Gastrocnemius medialis (tissue), 4 donors: Measurements from ENCODE around the gene DPEP1. TPM values are rescaled to one million over a fixed set of nuclear protein-coding genes. Genes with fewer than 3 reads are reported as not detected.

Experiments used
- ATAC-seq, 2 donors: fragments of 150-250 bp; one replicate each; pipeline ENCODE4 v1.9.1; 2016
- DNase-seq, 2 donors: peaks; one replicate each; pipeline ENCODE4 v3.0.0-alpha.2; 2019
- H3K27ac ChIP-seq, 4 donors: fragments of 200-600 bp; sonication (generic); 1 replicate in 1 of 4; 2 replicates in 3 of 4; pipeline ENCODE4 v1.5.1; 2016 to 2018; ENCODE audit warnings: mild to moderate bottlenecking in 2 of 4, moderate library complexity in 1 of 4
- H3K27me3 ChIP-seq, 3 donors: fragments of 200-600 bp; sonication (generic) in 2 of 3; 1 replicate in 1 of 3; 2 replicates in 2 of 3; pipeline versions ENCODE4 v1.5.1 to v1.6.0; 2016 to 2019; ENCODE audit warnings: mild to moderate bottlenecking in 1 of 3, moderate library complexity in 1 of 3
- H3K36me3 ChIP-seq, 2 donors: fragments of 200-600 bp; sonication (generic) in 1 of 2; one replicate each; pipeline ENCODE4 v1.5.1; 2017 to 2018
- H3K4me1 ChIP-seq, 2 donors: fragments of 200-600 bp; sonication (generic) in 1 of 2; one replicate each; pipeline ENCODE4 v1.5.1; 2016 to 2017; ENCODE audit warnings: mild to moderate bottlenecking in 2 of 2
- H3K4me3 ChIP-seq, 4 donors: fragments of 200-600 bp; sonication (generic) in 3 of 4; 1 replicate in 1 of 4; 2 replicates in 3 of 4; pipeline ENCODE4 v1.5.1; 2016 to 2019; ENCODE audit warnings: mild to moderate bottlenecking in 2 of 4
- H3K9me3 ChIP-seq, 3 donors: fragments of 200-600 bp; sonication (generic) in 2 of 3; 1 replicate in 1 of 3; 2 replicates in 2 of 3; pipeline ENCODE4 v1.5.1; 2016 to 2019
- POLR2A ChIP-seq, 2 donors: fragments of 450-650 bp; IDR thresholded peaks; one replicate each; pipeline ENCODE4 v1.6.1; 2017; ENCODE audit warnings: antibody characterized with exemption in 2 of 2, mild to moderate bottlenecking in 2 of 2, moderate library complexity in 2 of 2
- in situ Hi-C, 4 donors: fragments of 200-750 bp; cut with MboI; loops; one replicate each; pipeline versions ENCODE4 v1.15.0 to v1.8.0; 2017; ENCODE audit warnings: low sequenced_read_pairs in 4 of 4
- intact Hi-C: fragments of 100-400 bp; cut with DNase I; formaldehyde crosslinking; loops from one replicate; pipeline ENCODE4 v1.15.1; 2023; ENCODE audit warnings: low total_unique reads
- total RNA-seq, 4 donors: library from RNA; depleted of rRNA; stranded (reverse); fragments of >200 nt; gene quantifications; one replicate each; pipeline versions ENCODE4 v1.1.0 to v1.2.3, GENCODE V29; 2016
- TF ChIP-seq, protein P1 (sequence below), 5 experiments: fragments of 450-650 bp in 3 of 5; fragments of 200-600 bp in 2 of 5; sonication (generic) in 2 of 5; IDR thresholded peaks in 4 of 5; conservative IDR thresholded peaks in 1 of 5; 1 replicate in 4 of 5; 2 replicates in 1 of 5; pipeline ENCODE4 v1.5.1; 2016 to 2019; ENCODE audit warnings: antibody characterized with exemption in 5 of 5, mild to moderate bottlenecking in 3 of 5, moderate library complexity in 3 of 5

DPEP1 gene
- total RNA-seq, 4 donors from 2014 or later: not detected

GRCh38 chr16:89599451-89599858, 14.0 kb upstream of the DPEP1 start:
- Histone ChIP-seq H3K9me3 (no peaks in the 10 kb centered on the region), H3K27me3 (peaks cover 0 to 11% (median 6%) of the 10 kb centered on the region in 3 donors), H3K4me1 (no peaks in the 10 kb centered on the region), H3K27ac (no peak overlapping the region), H3K36me3 (no peaks in the 10 kb centered on the region), H3K4me3 (no peak overlapping the region)
- DNase-seq (no peak), ATAC-seq (no peak)
- intact Hi-C loops (no loop called here), in situ Hi-C loops (no loop called here)
- no peak for TF ChIP-seq POLR2A (IDR thresholded peaks at IDR 0.05)
- TF ChIP-seq, protein P1, sequence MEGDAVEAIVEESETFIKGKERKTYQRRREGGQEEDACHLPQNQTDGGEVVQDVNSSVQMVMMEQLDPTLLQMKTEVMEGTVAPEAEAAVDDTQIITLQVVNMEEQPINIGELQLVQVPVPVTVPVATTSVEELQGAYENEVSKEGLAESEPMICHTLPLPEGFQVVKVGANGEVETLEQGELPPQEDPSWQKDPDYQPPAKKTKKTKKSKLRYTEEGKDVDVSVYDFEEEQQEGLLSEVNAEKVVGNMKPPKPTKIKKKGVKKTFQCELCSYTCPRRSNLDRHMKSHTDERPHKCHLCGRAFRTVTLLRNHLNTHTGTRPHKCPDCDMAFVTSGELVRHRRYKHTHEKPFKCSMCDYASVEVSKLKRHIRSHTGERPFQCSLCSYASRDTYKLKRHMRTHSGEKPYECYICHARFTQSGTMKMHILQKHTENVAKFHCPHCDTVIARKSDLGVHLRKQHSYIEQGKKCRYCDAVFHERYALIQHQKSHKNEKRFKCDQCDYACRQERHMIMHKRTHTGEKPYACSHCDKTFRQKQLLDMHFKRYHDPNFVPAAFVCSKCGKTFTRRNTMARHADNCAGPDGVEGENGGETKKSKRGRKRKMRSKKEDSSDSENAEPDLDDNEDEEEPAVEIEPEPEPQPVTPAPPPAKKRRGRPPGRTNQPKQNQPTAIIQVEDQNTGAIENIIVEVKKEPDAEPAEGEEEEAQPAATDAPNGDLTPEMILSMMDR (IDR thresholded peaks at IDR 0.05 in 4 of 5, conservative IDR thresholded peaks at IDR 0.05 in 1 of 5): no peak

DNA sequence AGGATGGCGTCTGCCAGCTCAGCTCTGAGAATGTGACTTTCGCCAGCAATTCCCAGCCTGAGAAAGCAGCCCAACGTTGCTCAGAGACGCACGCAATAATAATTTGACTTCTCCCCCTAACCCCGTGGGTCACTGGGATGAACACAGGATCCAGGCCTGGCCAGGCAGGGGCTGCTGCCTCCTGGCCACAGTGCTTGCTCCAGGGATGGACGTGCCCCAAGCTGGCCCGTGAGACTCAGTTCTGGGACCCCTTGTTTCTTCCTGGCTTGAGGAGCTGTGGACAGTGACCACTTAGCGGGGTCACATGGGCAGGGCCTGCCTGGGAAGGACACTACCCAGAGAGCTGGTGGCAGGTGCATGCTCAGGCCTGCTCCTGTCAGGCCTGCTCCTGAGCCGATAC, 13.5 kb upstream of the DPEP1 start:
- H3K27ac ChIP-seq: no peak overlapping the region
- DNase-seq (no peak), ATAC-seq (no peak)
- no peak for TF ChIP-seq POLR2A (IDR thresholded peaks at IDR 0.05)
- TF ChIP-seq, protein P1 (IDR thresholded peaks at IDR 0.05 in 4 of 5, conservative IDR thresholded peaks at IDR 0.05 in 1 of 5): no peak
- H3K4me3 ChIP-seq: no peak overlapping the region
- H3K27me3 ChIP-seq: peaks cover 0 to 15% (median 6%) of the 10 kb centered on the region in 3 donors
- no peaks in the 10 kb centered on the region for H3K9me3 ChIP-seq
- no peaks in the 10 kb centered on the region for H3K4me1 ChIP-seq
- in situ Hi-C loops: no loop called here
- intact Hi-C loops: no loop called here
- no peaks in the 10 kb centered on the region for H3K36me3 ChIP-seq

DNA sequence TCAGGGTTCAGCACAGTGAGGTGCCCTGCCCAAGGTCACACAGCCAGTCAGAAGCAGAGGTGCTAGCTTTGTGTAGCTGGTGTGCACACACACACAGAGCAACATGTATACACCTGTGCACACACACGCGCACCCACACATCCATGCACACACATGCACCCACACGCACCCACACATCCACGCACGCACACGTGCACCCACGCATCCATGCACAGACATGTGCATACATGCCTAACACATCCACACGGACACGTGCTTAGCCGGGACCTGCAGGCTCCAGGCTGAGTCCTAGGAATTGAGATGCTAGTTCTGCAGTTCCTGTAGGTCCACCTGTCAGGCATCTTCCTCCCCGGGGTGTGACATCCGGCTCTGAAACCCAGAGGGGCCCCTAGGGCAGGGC, 13.0 kb upstream of the DPEP1 start:
- no peak for ATAC-seq
- DNase-seq: no peak
- intact Hi-C loops: no loop called here
- no peaks in the 10 kb centered on the region for H3K9me3 ChIP-seq
- no peaks in the 10 kb centered on the region for H3K36me3 ChIP-seq
- in situ Hi-C loops: no loop called here
- no peak overlapping the region for H3K4me3 ChIP-seq
- H3K27ac ChIP-seq: no peak overlapping the region
- TF ChIP-seq, protein P1 (IDR thresholded peaks at IDR 0.05 in 4 of 5, conservative IDR thresholded peaks at IDR 0.05 in 1 of 5): no peak
- no peak for TF ChIP-seq POLR2A (IDR thresholded peaks at IDR 0.05)
- H3K27me3 ChIP-seq: peaks cover 0 to 20% (median 6%) of the 10 kb centered on the region in 3 donors
- H3K4me1 ChIP-seq: no peaks in the 10 kb centered on the region

DNA sequence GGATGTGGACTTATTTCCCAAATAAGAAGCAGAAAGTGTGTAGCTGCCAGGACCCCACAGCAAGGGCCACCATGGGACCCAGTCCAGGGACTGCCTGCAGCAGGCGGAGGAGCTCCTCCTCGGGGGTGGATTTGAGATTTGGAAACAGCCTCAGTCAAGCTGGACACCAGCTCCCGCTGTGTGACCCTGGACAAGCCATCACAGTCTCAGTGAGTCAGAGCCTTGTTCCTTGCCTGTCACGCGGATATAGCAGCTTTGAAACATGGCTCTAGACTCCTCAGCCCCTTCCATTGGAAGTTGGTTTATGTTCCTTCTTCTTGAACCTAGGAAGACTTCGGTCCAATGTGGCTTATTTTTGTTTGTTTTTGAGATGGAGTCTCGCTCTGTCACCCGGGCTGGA, 12.5 kb upstream of the DPEP1 start:
- Histone ChIP-seq H3K9me3 (no peaks in the 10 kb centered on the region), H3K27me3 (peaks cover 0 to 26% (median 6%) of the 10 kb centered on the region in 3 donors), H3K36me3 (no peaks in the 10 kb centered on the region), H3K27ac (no peak overlapping the region), H3K4me3 (no peak overlapping the region), H3K4me1 (no peaks in the 10 kb centered on the region)
- DNase-seq (no peak), ATAC-seq (no peak)
- TF ChIP-seq POLR2A (IDR thresholded peaks at IDR 0.05): no peak
- TF ChIP-seq, protein P1 (IDR thresholded peaks at IDR 0.05 in 4 of 5, conservative IDR thresholded peaks at IDR 0.05 in 1 of 5): no peak
- intact Hi-C loops: no loop called here
- in situ Hi-C loops: no loop called here

- no peak for TF ChIP-seq POLR2A (IDR thresholded peaks at IDR 0.05)
- TF ChIP-seq, protein P1 (IDR thresholded peaks at IDR 0.05 in 4 of 5, conservative IDR thresholded peaks at IDR 0.05 in 1 of 5): no peak
- ATAC-seq (no peak), DNase-seq (no peak)
- no peak overlapping the region for H3K27ac ChIP-seq
- H3K4me1 ChIP-seq: no peaks in the 10 kb centered on the region
- no peaks in the 10 kb centered on the region for H3K9me3 ChIP-seq
- H3K27me3 ChIP-seq: peaks cover 0 to 27% (median 6%) of the 10 kb centered on the region in 3 donors
- intact Hi-C loops: no loop called here
- in situ Hi-C loops: no loop called here
- H3K36me3 ChIP-seq: no peaks in the 10 kb centered on the region
- H3K4me3 ChIP-seq: no peak overlapping the region
These were observed 11.6 kb upstream of the DPEP1 start for GRCh38 chr16:89601906-89602272.
